HG03097 (cell line): ENCODE measurements around the gene CLEC10A.
"Not testable (repeated sequence)": the region's sequence is repeated elsewhere in the genome, so short reads cannot be mapped to it uniquely, and the experiment has no call there.

Source experiments
- ATAC-seq: cut with Tn5 transposase; IDR thresholded peaks from one replicate; pipeline ENCODE4 v1.9.1; 2021; ENCODE audit not compliant: unreplicated experiment, low FRiP score

CLEC10A gene

DNA sequence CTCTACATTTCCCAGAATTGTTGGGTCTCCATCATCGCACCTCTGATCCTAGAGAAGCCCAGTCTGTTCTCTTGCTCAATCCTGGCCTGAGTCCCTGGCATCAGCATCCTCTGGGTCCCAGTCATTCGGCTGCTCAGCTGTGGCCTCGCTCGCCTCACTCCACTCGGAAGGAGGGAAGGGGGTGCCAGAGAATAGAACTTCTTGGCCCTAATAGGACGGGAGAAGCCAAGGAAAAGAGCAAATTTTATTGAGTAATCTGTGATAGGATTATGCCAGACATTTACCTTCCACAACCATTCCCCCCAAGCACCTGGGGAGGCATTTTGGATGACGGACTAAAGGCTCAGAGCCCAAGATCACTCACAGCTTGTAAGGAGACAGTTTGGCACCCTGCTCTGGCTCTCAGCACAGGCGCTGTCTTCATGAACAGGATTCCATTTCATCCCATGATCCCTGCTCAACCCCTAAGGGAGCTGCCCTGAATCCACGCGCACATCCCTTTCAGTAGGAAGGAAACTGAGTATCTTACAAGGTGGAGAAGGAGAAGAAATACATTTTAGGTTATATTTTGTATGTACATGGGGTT is 498 bp upstream of the CLEC10A start:
- no peak for ATAC-seq

DNA sequence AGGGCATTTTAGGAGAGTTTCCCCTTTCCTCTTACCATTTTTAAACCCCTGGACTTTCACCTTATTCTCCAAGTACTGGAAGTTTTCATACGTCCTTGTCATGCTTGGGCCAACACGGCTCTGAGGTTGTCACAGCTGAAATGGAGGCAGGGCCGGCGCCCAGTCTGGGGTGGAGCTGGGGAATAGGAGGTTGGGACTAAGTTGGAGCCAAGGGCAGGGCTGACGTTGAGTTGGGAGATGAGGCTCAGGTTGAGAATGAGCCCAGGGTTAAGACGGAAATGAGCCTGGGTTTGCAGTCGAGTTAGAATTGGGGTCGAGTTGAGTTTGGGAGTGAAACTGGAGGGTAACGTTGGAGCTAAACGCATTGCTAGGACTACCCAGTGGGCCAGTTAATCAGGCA is 1.3 kb downstream of the CLEC10A start:
- ATAC-seq: no peak

DNA sequence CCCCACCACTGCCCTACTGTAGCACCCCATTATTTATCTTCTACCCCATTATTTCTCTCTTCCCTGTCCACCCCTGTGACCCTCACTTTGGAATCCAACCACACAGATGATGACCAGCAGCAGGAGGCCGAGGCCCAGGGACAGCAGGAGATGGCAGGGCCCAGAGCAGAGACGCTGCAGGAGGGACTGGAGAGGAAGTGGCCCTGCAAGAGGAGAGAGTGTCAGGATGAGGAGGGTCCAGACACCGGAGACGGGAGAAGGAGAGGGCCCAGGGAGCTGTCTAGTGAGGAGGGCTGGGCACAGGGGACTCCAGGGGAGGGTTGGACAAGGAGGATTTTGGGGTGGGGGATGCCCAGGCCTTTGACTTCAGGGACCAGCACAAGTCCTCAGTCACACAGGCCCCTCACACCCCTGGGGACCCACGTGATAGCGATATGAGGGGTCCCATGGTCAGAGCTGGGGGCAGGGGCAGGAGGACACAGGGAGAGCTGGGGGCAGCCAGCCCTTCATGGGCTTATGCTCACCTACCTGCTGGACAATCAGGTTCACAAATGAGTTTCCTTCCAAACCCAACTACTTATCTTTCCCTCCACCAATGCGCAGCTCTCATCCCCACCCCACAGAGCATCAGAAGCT is 2.0 kb downstream of the CLEC10A start:
- no peak for ATAC-seq

DNA sequence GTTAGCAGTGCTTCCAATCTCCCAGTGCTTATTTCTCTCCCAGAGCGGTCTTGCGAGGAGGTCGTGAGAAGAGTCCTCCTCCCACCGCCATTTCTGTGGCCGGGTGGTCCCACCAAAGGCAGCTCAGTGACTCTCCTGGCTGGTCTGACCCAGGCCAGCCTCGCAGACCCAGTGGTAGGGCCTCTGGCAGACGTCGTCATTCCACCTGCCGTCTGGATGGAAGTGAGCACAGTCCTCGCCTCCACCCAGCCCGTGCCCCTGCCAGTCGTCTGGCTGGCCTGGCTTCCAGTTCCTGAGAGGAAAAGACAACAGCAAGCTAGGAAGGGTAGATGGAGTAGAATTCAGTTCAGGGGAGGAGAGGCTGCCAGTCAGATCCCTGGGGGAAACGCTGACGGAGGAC is 5.1 kb downstream of the CLEC10A start:
- ATAC-seq: no peak

DNA sequence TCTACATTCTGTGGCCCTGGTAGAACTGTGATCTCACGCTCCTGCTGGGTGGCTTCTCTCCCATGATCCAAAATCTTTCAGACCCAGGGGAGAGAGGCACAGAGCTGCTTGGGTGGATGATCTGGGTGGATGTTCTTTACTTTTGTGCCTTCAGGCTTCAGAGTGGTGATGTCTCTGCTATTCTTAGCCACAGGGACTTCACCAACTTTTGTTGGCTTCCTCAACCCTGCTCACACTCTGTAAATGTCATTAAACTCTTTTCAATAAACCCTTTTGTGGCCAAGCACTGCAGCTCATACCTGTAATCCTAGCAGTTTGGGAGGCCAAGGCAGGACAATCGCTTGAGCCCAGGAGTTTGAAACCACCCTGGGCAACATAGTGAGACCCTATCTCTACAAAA is 7.6 kb downstream of the CLEC10A start:
- no peak for ATAC-seq

DNA sequence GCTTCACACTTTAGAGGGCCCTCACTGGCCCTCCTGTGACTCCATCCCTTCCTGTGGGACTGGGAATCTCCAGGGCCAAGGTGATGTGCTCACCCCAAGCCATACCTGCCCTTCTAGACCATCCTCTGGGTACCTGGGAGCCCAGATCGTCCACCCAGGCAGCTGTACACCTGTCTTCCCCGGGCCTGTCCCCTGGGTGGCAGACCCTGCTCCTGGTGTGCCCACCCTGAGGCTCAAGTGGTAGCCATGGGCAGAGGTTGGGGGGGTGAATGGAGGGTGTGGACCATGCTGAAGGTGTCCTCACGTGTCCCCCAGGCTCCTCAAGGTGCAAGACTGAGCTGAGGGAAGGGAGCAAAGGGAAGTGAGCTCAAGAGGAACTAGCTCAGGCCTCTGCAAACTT is 9.3 kb downstream of the CLEC10A start:
- ATAC-seq: no peak

DNA sequence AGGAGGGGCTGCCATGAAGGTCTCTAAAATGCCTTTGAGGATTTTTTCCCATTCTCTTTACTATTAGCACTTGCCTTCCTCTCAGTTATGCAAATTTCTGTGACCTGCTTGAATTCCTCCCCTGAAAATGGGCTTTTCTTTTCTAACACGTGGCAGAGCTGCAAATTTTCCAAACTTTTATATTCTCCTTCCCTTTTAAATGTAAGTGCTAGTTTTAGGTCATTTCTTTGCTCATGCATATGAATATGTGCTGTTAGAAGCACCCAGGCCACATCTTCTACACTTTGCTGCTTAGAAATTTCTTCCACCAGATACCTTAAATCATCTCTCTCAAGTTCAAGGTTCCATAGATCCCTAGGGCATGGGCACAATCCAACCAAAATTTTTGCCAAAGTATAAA is 11.8 kb downstream of the CLEC10A start:
- ATAC-seq: no peak

DNA sequence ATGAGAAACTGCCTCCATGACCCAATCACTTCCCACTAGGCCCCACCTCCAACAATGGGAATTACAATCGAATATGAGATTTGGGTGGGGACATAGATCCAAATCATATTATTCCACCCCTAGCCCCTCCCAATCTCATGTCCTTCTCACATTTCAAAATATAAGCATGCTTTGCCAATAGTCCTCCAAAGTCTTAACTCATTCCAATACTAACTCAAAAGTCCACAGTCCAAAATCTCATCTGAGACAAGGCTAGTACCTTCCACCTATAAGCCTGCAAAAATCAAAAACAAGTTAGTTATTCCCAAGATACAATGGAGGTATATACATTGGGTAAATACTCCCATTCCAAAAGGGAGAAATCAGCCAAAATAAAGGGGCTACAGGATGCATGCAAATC is 12.9 kb downstream of the CLEC10A start:
- ATAC-seq: no peak

DNA sequence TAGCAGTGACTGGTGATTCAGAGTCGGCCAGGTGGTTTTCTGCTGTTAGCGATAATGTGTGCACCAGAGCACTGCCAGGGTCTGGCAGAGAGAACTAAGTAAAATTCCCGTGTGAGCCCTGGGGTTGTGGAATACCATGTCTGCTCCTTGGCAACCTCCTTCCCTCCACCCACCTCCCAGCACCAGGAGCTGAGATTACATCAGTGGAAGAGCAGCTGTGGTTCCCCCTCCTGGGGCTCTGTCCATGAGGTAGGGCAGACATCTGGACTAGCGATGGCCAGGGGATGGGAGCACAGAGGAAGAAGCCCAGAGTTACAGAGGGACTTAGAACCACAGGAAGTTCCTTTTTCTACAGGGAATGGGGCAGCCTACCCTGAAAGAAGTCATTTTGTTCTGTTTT is 15.8 kb downstream of the CLEC10A start:
- ATAC-seq: no peak

DNA sequence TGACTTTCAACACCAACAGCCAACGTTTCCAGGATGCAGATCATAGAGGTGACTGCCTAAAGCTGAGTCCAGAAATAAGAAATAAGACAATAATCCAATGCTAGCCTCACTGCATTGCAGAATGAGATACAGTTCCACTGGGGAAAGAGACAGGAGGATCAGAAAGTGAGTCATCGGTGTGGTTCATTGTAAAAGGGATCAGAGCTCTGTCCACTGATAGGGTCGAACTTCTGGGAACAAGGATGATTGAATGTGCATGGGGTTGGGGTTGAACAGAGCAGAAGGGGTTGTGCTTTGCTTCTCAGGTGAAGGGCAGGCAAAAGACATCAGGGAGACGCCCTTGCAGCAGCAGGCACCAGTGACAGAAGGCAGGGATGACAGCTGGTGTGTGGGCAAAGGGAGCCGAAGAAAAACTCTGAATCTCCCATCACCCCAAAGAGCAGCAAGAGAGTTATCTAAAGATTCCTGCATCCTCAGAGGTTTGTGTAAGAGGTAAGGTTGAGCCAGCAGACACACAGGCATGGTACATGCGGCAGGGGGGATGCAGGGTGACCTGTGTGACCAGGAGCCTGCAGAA is 16.4 kb downstream of the CLEC10A start:
- ATAC-seq: no peak

DNA sequence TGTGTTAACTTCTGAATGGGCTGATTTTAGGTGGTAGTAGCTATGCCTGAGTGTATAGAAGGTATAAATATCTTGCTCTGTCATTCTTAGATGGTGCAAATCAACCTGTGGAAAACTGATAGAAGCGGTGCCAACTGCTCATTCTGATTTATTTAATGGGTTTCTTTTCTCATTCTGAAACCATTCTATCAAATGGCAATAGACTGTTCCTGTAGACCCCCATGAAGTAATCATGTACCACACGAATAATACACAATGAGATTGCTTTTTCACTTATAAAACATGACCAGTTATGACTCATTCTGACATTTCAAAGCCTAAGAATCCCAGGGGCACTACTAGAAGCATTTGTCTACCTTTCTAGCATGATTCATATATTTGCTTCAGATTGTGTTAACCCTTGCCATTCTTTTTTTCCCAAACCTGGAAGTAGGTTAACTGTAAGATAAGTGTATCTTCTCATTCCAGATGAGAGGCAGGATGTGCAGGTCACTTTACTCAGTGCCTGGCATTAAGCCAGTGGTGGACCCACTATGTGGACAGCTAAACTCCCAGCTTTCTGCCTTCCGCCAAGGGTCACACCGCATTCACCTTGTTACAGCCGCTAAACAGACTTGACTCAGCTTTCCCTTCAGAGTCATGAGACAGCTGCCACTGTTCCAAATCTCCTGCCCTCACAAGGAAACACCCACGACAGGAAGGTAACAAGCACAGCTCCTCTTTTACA is 19.7 kb downstream of the CLEC10A start:
- no peak for ATAC-seq

DNA sequence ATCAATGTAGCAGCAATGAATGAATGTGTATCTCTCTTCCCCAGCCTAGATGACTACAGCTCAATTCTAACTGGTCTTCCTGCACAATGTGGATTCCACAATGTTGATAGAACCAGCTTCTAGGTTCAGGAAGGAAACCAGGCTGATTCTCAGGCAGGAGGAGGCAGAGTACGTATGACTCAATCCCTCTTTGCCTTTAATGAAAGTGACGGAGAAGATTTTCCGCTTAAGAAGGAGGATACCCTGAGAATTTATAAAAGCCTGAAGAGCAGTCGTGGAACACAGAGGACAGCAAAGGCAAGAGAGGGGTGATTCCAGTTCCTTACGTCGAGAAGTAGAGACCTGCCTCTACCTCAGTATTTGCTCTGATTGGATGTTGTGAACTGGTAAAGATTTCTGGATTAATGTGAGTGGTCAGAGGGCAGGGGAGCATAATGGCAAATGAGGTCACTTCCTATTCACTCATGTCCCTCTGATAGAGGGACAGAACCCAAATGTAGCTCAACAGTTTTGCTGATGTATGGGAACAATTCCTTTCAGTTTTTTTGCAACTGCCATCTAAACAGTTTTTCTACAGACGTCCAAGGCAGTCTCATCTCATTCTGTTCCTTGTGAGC is 21.1 kb downstream of the CLEC10A start:
- ATAC-seq: no peak

DNA sequence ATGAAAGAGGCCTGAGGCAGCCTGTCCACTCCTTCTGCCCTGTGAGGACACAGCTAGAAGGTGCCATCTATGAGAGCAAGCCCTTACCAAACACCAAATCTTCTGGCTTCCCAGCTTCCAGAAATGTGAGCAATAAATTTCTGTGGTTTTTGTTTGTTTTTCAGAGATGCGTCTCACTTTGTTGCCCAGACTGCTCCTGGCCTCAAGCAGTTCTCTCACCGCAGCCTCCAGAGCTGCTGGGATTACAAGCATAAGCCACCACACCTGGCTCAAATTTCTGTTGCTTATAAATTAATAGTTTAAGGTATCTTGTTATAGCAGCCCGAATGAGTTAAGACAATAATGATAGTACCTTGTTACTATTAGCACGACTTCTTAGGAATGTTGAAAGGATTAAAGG is 23.7 kb downstream of the CLEC10A start:
- no peak for ATAC-seq

DNA sequence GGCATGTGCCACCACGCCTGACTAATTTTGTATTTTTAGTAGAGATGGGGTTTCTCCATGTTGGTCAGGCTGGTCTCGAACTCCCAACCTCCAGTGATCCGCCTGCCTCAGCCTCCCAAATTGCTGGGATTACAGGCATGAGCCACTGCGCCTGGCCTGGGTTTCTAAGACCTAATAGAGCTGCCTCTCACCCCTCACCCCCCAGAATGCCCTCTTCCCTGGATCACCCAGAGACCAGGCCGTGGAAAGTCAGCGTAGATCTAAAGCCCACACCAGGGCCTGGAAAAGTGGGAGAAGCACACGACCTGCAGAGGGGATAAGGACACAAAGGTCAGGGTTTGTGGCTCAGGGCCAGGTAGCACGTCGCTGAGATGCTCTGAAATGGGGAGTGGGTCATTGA is 29.5 kb downstream of the CLEC10A start:
- ATAC-seq: not testable (repeated sequence)

DNA sequence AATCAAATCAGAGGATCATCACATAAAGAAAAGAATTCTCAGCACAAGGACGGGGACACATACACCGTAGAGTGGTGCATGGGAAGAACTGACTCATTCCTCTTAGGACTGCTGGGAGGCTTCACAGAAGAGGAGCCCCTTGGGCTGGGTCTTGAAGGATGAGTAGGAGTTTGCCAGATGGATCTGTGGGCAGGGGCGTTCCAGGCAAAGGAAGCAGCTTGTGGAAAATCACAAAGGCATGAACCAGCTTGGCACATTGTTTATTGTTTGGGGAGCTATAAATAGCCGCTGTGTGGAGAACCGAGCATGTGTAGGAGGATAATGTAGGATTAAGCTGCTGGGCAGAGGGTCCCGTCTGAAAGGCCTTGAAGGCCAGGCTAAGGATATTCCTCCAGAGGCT is 31.1 kb downstream of the CLEC10A start:
- ATAC-seq: no peak

DNA sequence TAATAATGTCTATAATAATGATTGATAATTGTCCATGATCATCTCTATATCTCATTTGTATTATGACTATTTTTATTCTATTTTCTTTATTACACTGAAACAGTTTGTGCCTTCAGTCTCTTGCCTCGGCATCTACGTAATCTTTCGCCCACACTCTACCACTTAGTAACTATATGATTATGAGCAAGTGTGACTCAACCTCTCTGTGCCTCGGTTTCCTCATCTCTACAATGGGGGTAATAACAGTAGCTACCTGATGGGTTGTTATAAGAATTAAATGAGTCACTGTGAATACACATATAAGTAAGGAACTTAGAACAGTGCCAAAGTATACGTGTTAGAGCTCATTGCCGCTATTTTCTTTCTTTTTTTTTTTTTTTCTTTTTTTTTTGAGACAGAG is 32.5 kb downstream of the CLEC10A start:
- no peak for ATAC-seq

DNA sequence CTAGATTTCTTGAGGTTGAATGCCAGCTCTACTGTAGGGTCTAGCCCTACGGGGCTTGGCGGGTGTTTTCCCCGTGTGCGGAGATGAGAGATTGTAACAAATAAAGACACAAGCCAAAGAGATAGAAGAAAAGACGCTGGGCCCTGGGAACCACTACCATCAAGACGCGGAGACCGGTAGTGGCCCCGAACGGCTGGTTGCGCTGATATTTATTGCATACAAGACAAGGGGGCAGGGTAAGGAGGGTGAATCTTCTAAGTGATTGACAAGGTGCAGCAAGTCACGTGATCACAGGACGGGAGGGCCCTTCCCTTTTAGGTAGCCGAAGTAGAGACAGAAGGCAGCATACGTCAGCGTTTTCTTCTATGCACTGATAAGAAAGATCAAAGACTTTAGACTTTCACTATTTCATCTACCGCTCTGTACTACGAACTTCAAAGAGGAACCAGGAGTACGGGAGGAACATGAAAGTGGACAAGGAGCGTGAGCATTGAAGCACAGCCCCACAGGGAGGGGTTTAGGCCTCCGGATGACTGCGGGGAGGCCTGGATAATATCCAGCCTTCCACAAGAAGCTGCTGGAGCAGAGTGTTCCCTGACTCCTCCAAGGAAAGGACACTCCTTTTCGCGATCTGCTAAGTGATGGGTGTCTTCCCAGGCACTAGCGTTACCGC is 33.2 kb downstream of the CLEC10A start:
- not testable (repeated sequence) for ATAC-seq

DNA sequence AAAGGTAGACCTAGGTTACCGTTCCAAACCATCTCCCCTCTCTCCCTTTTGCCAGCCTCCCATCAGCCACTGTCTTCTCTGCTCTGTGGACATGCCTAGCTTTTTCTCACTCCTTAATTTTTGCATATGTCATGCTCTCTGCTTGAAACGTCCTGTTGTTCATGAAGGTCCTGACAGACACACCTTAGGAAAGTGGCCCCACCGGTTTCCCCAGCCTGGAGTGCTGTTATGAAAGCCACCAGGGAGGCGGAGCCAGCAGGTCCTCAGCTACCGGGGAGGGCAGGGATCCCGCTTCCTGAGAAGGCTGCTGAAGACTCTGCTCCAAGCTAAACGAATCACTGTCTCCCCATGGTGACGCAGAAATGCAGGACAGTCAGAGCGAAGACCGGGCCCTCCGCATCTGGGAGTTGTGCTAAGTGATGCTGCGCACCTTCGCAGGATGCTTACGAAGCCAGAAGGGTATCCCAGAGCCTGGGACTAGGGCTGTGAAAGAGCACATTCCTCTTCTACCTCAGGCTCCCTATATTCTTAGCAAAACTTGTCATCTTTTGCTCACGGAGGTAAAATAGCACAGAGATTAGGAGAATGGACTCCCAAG is 33.8 kb downstream of the CLEC10A start:
- ATAC-seq: no peak

DNA sequence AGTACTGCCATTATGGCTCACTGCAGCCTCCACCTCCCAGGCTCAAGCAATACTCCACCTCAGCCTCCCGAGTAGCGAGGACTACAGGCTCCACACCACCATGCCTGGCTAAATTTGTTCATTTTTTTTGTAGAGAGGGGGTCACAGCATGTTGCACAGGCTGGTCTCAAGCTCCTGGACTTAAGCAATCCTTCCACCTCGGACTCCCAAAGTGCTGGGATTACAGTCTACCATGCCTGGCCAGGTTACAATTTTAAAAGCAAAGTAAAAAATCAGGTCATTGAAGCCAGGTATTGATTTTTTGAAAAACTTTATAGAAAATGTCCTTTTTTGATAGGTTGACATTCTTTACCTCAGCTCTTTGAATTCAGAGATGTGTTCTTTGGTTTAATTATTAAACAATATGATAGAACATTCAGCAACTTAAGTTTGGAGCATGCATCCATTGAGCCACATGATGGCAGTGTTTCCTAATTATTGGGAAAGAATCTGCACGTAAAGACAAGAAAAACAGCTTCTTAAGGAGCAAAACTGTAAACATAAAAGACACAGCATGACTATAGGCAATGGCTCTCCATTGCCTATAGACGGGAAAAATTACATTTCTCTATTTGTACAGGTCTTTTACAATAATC is 34.4 kb downstream of the CLEC10A start:
- ATAC-seq: no peak
